GM12801 (cell line): ENCODE measurements around the gene ME1.

Experiments
- CTCF ChIP-seq: IDR thresholded peaks from one replicate; pipeline ENCODE4 v1.5.1; 2011; ENCODE audit warnings: control low read depth; ENCODE audit not compliant: insufficient read length; ENCODE audit errors: extremely low read depth

ME1 gene

DNA sequence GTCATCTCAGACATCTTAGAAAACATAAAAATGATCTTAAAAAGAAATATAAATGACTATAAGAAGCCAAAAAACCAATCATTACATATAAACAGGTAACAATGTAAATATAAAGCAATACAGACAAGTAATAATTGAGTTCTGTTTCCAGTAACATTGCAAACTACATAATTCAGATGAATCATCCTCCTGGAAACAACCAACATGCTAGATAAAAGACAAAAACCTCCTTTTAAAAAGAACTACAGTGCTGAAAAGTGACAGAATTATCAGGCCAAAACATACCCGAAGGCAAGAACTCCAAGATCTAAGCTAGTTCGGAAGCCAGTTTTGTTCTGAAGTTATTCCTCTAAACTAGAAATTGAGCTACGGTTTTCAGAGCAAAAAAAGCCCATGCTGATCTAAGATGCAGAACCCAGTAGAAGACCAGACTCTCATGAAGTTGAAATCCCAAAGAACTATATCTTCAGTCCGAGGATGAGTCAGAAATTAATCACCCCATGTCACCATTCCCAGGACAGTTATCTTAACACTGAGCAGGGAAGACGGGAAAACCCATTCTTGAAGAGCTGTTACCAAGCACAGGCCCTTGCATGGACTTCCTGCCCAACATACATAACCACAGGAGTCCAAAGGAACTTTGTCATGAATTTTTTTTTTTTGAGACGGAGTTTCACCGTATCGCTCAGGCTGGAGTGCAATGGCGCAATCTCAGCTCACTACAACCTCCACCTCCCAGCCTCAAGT is 247.6 kb downstream of the ME1 start:
- no peak for TF ChIP-seq CTCF

DNA sequence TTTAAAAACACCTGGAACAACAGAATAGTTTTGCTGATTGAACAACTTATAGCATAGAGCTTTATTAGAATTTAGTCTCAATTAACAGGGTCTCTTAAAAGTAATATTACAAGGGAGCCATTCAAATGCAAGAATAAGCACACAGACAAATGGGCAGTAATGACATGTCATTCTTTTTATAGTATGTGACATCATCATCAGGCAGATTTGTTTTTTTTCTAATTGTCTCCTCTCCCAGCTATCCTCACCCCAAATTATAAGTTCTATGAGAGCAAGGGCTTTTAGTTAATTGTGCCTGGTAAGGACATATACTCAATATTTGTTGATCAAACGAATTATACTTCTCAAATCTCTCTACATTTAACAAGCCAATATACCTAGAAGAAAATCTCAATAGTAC is 248.7 kb downstream of the ME1 start:
- no peak for TF ChIP-seq CTCF

GRCh38 chr6:83180426-83180950 is 250.4 kb downstream of the ME1 start:
- TF ChIP-seq CTCF, result no peak

GRCh38 chr6:83176246-83176645 is 254.6 kb downstream of the ME1 start:
- TF ChIP-seq CTCF, result no peak

DNA sequence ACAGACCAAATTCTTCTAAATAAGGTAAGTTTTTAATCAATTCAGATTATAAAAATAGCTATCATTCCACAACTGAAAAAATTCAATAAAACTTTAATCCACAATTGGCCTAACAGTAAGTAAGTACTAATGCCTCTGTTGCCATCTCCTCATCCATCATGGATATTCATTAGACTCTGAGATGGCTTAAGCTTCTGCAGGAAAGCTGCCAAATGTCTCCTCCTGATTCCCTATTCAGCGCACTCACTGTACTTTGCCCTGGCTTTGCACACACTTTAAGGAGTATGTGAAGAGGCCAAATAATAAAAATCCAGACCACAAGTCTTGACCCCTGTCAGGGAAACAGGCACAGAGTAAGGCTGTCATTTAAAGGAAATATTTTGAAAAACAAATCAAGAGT is 261.3 kb downstream of the ME1 start:
- TF ChIP-seq CTCF, result no peak

DNA sequence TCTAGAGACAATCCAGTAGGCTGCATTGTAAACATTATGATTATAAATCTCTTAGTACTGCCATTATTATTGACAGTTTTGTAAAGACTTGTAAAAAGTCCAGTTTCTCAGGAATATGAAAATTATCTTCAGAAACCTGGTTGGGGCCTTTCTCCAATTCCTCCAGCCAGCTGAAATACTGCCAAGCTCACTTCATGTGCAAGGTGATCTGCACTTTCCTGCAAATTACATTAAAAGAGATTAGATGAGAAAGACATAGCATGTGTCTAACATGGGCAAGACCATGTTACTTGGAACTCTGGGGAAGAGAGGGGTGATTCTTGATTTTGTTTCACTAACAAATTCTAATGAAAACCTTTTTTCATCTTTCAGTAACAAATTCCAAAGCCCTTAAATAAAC is 261.7 kb downstream of the ME1 start:
- no peak for TF ChIP-seq CTCF

- no peak for TF ChIP-seq CTCF
Measured at GRCh38 chr6:83168556-83168955, 262.3 kb downstream of the ME1 start.
